ENCODE data around the gene CD40. TPM values are rescaled to one million over a fixed set of nuclear protein-coding genes. Genes with fewer than 3 reads are reported as not detected.

Gene CD40
- total and polyA plus RNA-seq, 10 of the 15 experiments (the other 5 are each of a cell fraction or from before 2014, with no cell fraction given), result 40.8 to 193 (median 89.5) TPM

GRCh38 chr20:46129955-46130481 is 11.9 kb downstream of the CD40 start:
- Histone ChIP-seq H3K9me3 (replicated peaks; ENCODE audit: control insufficient read depth, insufficient read depth, low read length) (no peaks in the 10 kb centered on the region), H4K20me1 (ENCODE audit: control insufficient read depth, insufficient read depth) (peaks cover 9% of the 10 kb centered on the region), H3K4me1 (ENCODE audit: control insufficient read depth, insufficient read depth, low read length) (peaks cover 21% of the 10 kb centered on the region), H2AFZ (ENCODE audit: control insufficient read depth, low read depth, low read length) (no peak overlapping the region), H3K9ac (ENCODE audit: control insufficient read depth, insufficient read depth, low read length) (no peak overlapping the region), H3K36me3 (ENCODE audit: control insufficient read depth in 2 of 2, insufficient read depth in 2 of 2, low read length in 1 of 2) (peaks cover 7 to 12% of the 10 kb centered on the region in 2 experiments), H3K4me3 (no peak overlapping the region), H3K4me2 (ENCODE audit: control insufficient read depth, insufficient read depth) (peak overlapping the region; percentile 17; the same call in 1 of the 2 replicates), H3K79me2 (ENCODE audit: control insufficient read depth, insufficient read depth, low read length) (no peaks in the 10 kb centered on the region; the same call in none of the 2 replicates), H3K27me3 (replicated peaks in 1 of 2; ENCODE audit: control insufficient read depth in 2 of 2, insufficient read depth in 2 of 2, low read length in 1 of 2) (no peaks in the 10 kb centered on the region; a peak in 1 of 4 replicates), H3K27ac (ENCODE audit: control insufficient read depth, insufficient read depth) (no peak overlapping the region; the same call in 1 of the 2 replicates)
- ChIA-PET CTCF (interaction anchor here (0.6 to 6.0 kb wide), 21 partner anchors 9 to 281 kb away, joined by 3 to 63 read pairs (median 5); no protein-coding TSS in a partner anchor), RAD21 (ENCODE audit: unreplicated experiment) (interaction anchor here (0.7 to 3.5 kb wide), 11 partner anchors 9 to 220 kb away, joined by 3 to 22 read pairs (median 4); no protein-coding TSS in a partner anchor), SMC1A (ENCODE audit: uncharacterized antibody, unreplicated experiment) (interaction anchor here (0.9 to 5.9 kb wide), 6 partner anchors 9 to 45 kb away, joined by 3 to 39 read pairs (median 6); partner anchors contain the start of gene CD40), POLR2A (interaction anchor here (0.6 to 1.0 kb wide), 4 partner anchors 10 to 61 kb away, joined by 3 to 8 read pairs (median 4); partner anchors contain the start of gene CD40)
- DNase-seq (ENCODE audit: low read depth, low spot score) (peak; percentile 59), ATAC-seq (peak; percentile 55), FAIRE-seq (no peak)
- WGBS (ENCODE audit: insufficient coverage, insufficient replicate concordance, low lambda C conversion rate, missing lambda C conversion rate), result 0% methylated on average over 5 of the region's 5 CpGs
- BruUV-seq (replicated peaks), result no TSS peak
- intact Hi-C loops (cut with micrococcal nuclease; ENCODE audit: unreplicated experiment), result no loop called here
- in situ Hi-C loops (cut with MboI), result no loop called here
- TF ChIP-seq CREM (IDR thresholded peaks at IDR 0.05; ENCODE audit: low read depth) (peak; percentile 53; the same call in 1 of the 2 replicates), POLR2A (IDR thresholded peaks at IDR 0.05; ENCODE audit: low read depth, low read length) (peak; percentile 80), SKIL (IDR thresholded peaks at IDR 0.05; ENCODE audit: low read depth, poor library complexity, severe bottlenecking) (no peak), TCF3 (IDR thresholded peaks at IDR 0.05; ENCODE audit: borderline replicate concordance, insufficient read depth, low read depth, low read length) (0 out of 2 replicates have a peak, but pooled peaks have one; percentile 28), RCOR1 (conservative IDR thresholded peaks at IDR 0.05; ENCODE audit: low read depth, low read length) (no peak), SMAD5 (IDR thresholded peaks at IDR 0.05; ENCODE audit: low read depth) (peak; percentile 51; the same call in 1 of the 2 replicates), ATF2 (IDR thresholded peaks at IDR 0.05; ENCODE audit: low read length) (peak; percentile 38; the same call in 1 of the 2 replicates), ZBED1 (IDR thresholded peaks at IDR 0.05; ENCODE audit: borderline replicate concordance) (peak; percentile 79; the same call in 1 of the 2 replicates), SREBF2 (IDR thresholded peaks at IDR 0.05; ENCODE audit: low read length) (no peak), RBBP5 (conservative IDR thresholded peaks at IDR 0.05) (no peak), NBN (IDR thresholded peaks at IDR 0.05) (0 out of 2 replicates have a peak, but pooled peaks have one; percentile 35), NRF1 (conservative IDR thresholded peaks at IDR 0.05; ENCODE audit: low read depth, low read length) (no peak), ELK1 (IDR thresholded peaks at IDR 0.05; ENCODE audit: low read depth, low read length) (no peak), SMC3 (IDR thresholded peaks at IDR 0.05; ENCODE audit: borderline replicate concordance, low read length) (no peak), JUND (IDR thresholded peaks at IDR 0.05; ENCODE audit: low read depth, low read length) (no peak), JUNB (IDR thresholded peaks at IDR 0.05) (peak; percentile 62), NFXL1 (IDR thresholded peaks at IDR 0.05; ENCODE audit: borderline replicate concordance) (0 out of 2 replicates have a peak, but pooled peaks have one; percentile 47), POLR2AphosphoS5 (IDR thresholded peaks at IDR 0.05; ENCODE audit: low read length) (peak; percentile 63; the same call in 1 of the 2 replicates), BCL3 (IDR thresholded peaks at IDR 0.05; ENCODE audit: borderline replicate concordance, insufficient read depth, low read depth, low read length, poor library complexity, severe bottlenecking) (peak; percentile 71), MTA3 (IDR thresholded peaks at IDR 0.05; ENCODE audit: borderline replicate concordance, low read length) (peak; percentile 89)

Measured in GM12878 (cell line).